ENCODE data around the gene PLG.

DNA sequence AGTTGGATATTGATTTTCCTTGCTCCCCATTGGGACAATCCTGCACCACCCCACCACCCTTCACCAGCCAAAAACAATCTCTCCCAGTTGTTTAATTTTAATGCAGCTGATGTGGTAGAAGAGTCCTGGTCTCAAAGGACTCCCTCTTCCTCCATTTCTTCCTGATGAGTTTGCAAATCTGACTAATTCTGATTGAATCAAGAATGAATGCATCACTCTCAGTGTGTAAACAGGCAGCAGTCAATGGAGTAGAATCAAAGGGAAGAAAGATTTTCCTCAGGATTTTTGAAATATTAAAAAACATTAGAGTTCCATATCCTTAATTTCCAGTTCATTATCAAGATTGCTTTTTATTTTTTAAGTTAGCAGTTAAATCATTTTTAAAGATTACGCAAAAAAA lies 54.0 kb downstream of the PLG start:
- TF ChIP-seq SMC3 (IDR thresholded peaks at IDR 0.05; ENCODE audit: low read depth, low read length) = no peak
- TF ChIP-seq, protein P1, sequence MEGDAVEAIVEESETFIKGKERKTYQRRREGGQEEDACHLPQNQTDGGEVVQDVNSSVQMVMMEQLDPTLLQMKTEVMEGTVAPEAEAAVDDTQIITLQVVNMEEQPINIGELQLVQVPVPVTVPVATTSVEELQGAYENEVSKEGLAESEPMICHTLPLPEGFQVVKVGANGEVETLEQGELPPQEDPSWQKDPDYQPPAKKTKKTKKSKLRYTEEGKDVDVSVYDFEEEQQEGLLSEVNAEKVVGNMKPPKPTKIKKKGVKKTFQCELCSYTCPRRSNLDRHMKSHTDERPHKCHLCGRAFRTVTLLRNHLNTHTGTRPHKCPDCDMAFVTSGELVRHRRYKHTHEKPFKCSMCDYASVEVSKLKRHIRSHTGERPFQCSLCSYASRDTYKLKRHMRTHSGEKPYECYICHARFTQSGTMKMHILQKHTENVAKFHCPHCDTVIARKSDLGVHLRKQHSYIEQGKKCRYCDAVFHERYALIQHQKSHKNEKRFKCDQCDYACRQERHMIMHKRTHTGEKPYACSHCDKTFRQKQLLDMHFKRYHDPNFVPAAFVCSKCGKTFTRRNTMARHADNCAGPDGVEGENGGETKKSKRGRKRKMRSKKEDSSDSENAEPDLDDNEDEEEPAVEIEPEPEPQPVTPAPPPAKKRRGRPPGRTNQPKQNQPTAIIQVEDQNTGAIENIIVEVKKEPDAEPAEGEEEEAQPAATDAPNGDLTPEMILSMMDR (conservative IDR thresholded peaks at IDR 0.05; ENCODE audit: low read depth, low read length) = no peak
- no peak for TF ChIP-seq CEBPB (IDR thresholded peaks at IDR 0.05; ENCODE audit: low read depth, low read length)
- TF ChIP-seq POLR2A (IDR thresholded peaks at IDR 0.05; ENCODE audit: low read depth, low read length) = no peak

Data from IMR-90 (cell line).